K562 (cell line): Measurements from ENCODE around the gene IL11. TPM values are rescaled to one million over a fixed set of nuclear protein-coding genes. Genes with fewer than 3 reads are reported as not detected.

Source experiments
- ATF3 ChIP-seq, 2 experiments: fragments of 450-650 bp in 1 of 2; sonication (generic) in 1 of 2; formaldehyde crosslinking in 1 of 2; IDR thresholded peaks in 1 of 2; conservative IDR thresholded peaks in 1 of 2; 2 replicates each; pipeline versions ENCODE4 v1.6.1 to v1.8.1; 2016 to 2023; ENCODE audit warnings: mild to moderate bottlenecking in 2 of 2, moderate library complexity in 2 of 2, inconsistent platforms in 1 of 2, missing genetic modification reagents in 1 of 2
- BCOR ChIP-seq: fragments of 450-650 bp; IDR thresholded peaks from 2 replicates; pipeline ENCODE4 v1.6.1; 2016
- CREB1 ChIP-seq, 2 experiments: sonication (generic) in 1 of 2; formaldehyde crosslinking in 1 of 2; IDR thresholded peaks; 2 replicates each; pipeline versions ENCODE4 v1.6.1 to v1.8.0; 2012 to 2022; ENCODE audit warnings: inconsistent platforms in 1 of 2, mild to moderate bottlenecking in 1 of 2, missing genetic modification reagents in 1 of 2, moderate library complexity in 1 of 2
- ELF2 ChIP-seq: fragments of 250-450 bp; sonication (Bioruptor Pico); IDR thresholded peaks from 2 replicates; pipeline ENCODE4 v1.5.0; 2021; ENCODE audit warnings: mild to moderate bottlenecking
- HEY1 ChIP-seq: fragments of 250-450 bp; sonication (Bioruptor Pico); IDR thresholded peaks from 2 replicates; pipeline ENCODE4 v1.5.0; 2020; ENCODE audit warnings: mild to moderate bottlenecking, moderate library complexity, borderline replicate concordance
- HMG20A ChIP-seq: fragments of 450-650 bp; formaldehyde crosslinking; conservative IDR thresholded peaks from 2 replicates; pipeline ENCODE4 v1.4.0; 2020; ENCODE audit warnings: mild to moderate bottlenecking, mixed read lengths
- NEUROD1 ChIP-seq: fragments of 150-350 bp; IDR thresholded peaks from 2 replicates; pipeline ENCODE4 v1.6.1; 2014; ENCODE audit warnings: borderline replicate concordance, low read length, low read depth; ENCODE audit not compliant: partially characterized antibody
- SMARCE1 ChIP-seq: fragments of 450-650 bp; IDR thresholded peaks from 2 replicates; pipeline ENCODE4 v1.7.1; 2016; ENCODE audit warnings: mild to moderate bottlenecking
- SRSF9 ChIP-seq: fragments of 200-400 bp; formaldehyde crosslinking; IDR thresholded peaks from 2 replicates; pipeline ENCODE4 v1.6.1; 2017; ENCODE audit warnings: low read depth, low read length, borderline replicate concordance
- STAT5A ChIP-seq: IDR thresholded peaks from 2 replicates; pipeline ENCODE4 v1.6.1; 2012; ENCODE audit warnings: low read length, inconsistent platforms, borderline replicate concordance
- TAF7 ChIP-seq: fragments of 450-650 bp; IDR thresholded peaks from 2 replicates; pipeline ENCODE4 v1.6.1; 2016; ENCODE audit warnings: missing genetic modification characterization, missing compliant biosample characterization
- TCF7 ChIP-seq: sonication (generic); IDR thresholded peaks from 2 replicates; pipeline ENCODE4 v1.6.1; 2016; ENCODE audit warnings: antibody characterized with exemption, borderline replicate concordance
- ZBTB11 ChIP-seq, 3 experiments: fragments of 200-800 bp in 1 of 3; fragments of 250-450 bp in 1 of 3; fragments of 450-650 bp in 1 of 3; sonication (Bioruptor Pico) in 1 of 3; sonication (Bioruptor generic) in 1 of 3; formaldehyde crosslinking in 1 of 3; IDR thresholded peaks; 2 replicates each; pipeline versions ENCODE4 v1.6.1 to v1.8.0; 2016 to 2022; ENCODE audit warnings: mild to moderate bottlenecking in 2 of 3, missing genetic modification characterization in 2 of 3, missing compliant biosample characterization in 1 of 3, moderate library complexity in 1 of 3
- ZBTB17 ChIP-seq: fragments of 450-650 bp; formaldehyde crosslinking; IDR thresholded peaks from 2 replicates; pipeline ENCODE4 v1.4.0; 2020; ENCODE audit warnings: mild to moderate bottlenecking
- ZBTB2 ChIP-seq: fragments of 450-650 bp; IDR thresholded peaks from 2 replicates; pipeline ENCODE4 v1.6.1; 2016; ENCODE audit warnings: antibody characterized with exemption
- ZBTB33 ChIP-seq: sonication (generic); formaldehyde crosslinking; IDR thresholded peaks from 2 replicates; pipeline ENCODE4 v1.8.1; 2023; ENCODE audit warnings: mild to moderate bottlenecking, missing genetic modification reagents
- ZNF146 ChIP-seq: IDR thresholded peaks from one replicate; pipeline ENCODE4 v1.6.1; 2018; ENCODE audit warnings: missing compliant biosample characterization; ENCODE audit not compliant: unreplicated experiment
- ZNF197 ChIP-seq: fragments of 200-800 bp; sonication (Bioruptor generic); IDR thresholded peaks from 2 replicates; pipeline ENCODE4 v1.6.1; 2016; ENCODE audit warnings: low read depth, missing genetic modification characterization, missing compliant biosample characterization
- ZNF277 ChIP-seq: fragments of 250-450 bp; sonication (Bioruptor Pico); IDR thresholded peaks from 2 replicates; pipeline ENCODE4 v1.8.0; 2022; ENCODE audit warnings: inconsistent platforms, mild to moderate bottlenecking, moderate library complexity, borderline replicate concordance
- ZSCAN29 ChIP-seq: fragments of 450-650 bp; IDR thresholded peaks from 2 replicates; pipeline ENCODE4 v1.6.1; 2017
- polyA plus RNA-seq, 8 experiments: library from polyadenylated mRNA; depleted of rRNA in 4 of 8; stranded (reverse) in 5 of 8; unstranded in 3 of 8; fragments of >200 nt; fragmentation: Nextera tagmentation in 2 of 8; fragmentation: Illumina TruSeq in 1 of 8; extraction: Ambion mirVana in 2 of 8; extraction: Trizol in 1 of 8; gene quantifications; 2 replicates each; pipeline versions ENCODE4 v1.2.1 to v1.2.3, GENCODE V29; 2011 to 2014; ENCODE audit warnings: inconsistent platforms in 1 of 8, missing spikeins in 1 of 8
- total RNA-seq, 7 experiments: library from RNA; depleted of rRNA in 6 of 7; stranded (reverse); fragments of >200 nt in 6 of 7; fragmentation: Illumina TruSeq in 2 of 7; extraction: Trizol in 2 of 7; gene quantifications; 2 replicates each; pipeline versions ENCODE4 v1.2.1 to v1.2.3, GENCODE V29; 2011 to 2021; ENCODE audit warnings: low replicate concordance in 1 of 7

Gene IL11
- total and polyA plus RNA-seq, 9 of the 15 experiments (the other 6 are each of a cell fraction or from before 2014, with no cell fraction given), result 0.04 to 0.42 (median 0.06) TPM; not detected in 6

GRCh38 chr19:55408533-55408872 is 38.2 kb upstream of the IL11 start (continued):
- TF ChIP-seq ELF2 (CRISPR knock-in tag) (no peak), CREB1 (IDR thresholded peaks at IDR 0.05) (no peak), CREB1 (CRISPR knock-in tag; IDR thresholded peaks at IDR 0.05) (no peak), BCOR (peak; percentile 97), STAT5A (no peak), ZNF197 (CRISPR knock-in tag) (no peak), ZBTB17 (0 out of 2 replicates have a peak, but pooled peaks have one; percentile 36), HMG20A (no peak), ZBTB33 (CRISPR knock-in tag) (no peak), NEUROD1 (no peak), ZBTB11 (CRISPR knock-in tag; IDR thresholded peaks at IDR 0.05) (no peak), HEY1 (CRISPR knock-in tag) (no peak), ZBTB2 (no peak), SRSF9 (no peak), TCF7 (no peak), ZNF146 (CRISPR knock-in tag) (no peak), TAF7 (tag) (no peak; the same call in 1 of the 2 replicates), ZNF277 (CRISPR knock-in tag) (no peak), SMARCE1 (0 out of 2 replicates have a peak, but pooled peaks have one; percentile 13), ZSCAN29 (no peak), ATF3 (IDR thresholded peaks at IDR 0.05) (no peak), ATF3 (CRISPR knock-in tag; conservative IDR thresholded peaks at IDR 0.05) (no peak)
